DND-41 (cell line): ENCODE data around the gene ATF6.

Experiments
- EZH2 ChIP-seq: IDR thresholded peaks from 3 replicates; pipeline ENCODE4 v1.6.1; 2012; ENCODE audit warnings: borderline replicate concordance, low read depth, mild to moderate bottlenecking, moderate library complexity, low read length, inconsistent platforms; ENCODE audit not compliant: severe bottlenecking
- TF ChIP-seq, protein P1 (sequence below): IDR thresholded peaks from 2 replicates; pipeline ENCODE4 v1.5.1; 2012; ENCODE audit warnings: borderline replicate concordance, low read length, moderate library complexity, mild to moderate bottlenecking; ENCODE audit not compliant: poor library complexity, severe bottlenecking; ENCODE audit errors: extremely low read depth

DNA sequence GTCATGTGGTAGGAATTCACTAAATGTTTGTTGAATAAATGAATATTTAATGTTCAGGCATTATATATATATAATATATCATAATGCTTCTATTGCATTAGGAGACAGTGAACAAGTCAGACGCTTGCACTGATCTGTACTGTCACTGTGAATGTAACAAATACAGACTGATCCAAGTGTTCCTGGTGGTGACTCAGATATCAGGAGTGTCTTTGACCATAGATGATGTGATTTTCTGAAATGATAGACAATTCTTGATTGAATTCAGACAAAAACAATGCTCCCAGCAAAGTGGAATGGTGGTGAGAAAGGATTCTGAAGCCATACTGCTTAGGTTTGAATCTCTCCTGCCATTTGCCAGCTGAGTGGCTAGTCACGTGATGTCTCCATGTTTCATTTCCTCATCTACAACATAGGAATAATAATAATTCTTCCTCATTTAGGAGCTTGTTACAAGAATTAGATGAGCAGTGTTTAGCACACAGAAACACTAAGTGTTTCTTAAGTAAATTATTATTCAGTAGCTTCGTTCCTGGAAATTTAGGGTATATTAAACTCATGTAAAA lies 186.6 kb downstream of the ATF6 start:
- TF ChIP-seq, protein P1, sequence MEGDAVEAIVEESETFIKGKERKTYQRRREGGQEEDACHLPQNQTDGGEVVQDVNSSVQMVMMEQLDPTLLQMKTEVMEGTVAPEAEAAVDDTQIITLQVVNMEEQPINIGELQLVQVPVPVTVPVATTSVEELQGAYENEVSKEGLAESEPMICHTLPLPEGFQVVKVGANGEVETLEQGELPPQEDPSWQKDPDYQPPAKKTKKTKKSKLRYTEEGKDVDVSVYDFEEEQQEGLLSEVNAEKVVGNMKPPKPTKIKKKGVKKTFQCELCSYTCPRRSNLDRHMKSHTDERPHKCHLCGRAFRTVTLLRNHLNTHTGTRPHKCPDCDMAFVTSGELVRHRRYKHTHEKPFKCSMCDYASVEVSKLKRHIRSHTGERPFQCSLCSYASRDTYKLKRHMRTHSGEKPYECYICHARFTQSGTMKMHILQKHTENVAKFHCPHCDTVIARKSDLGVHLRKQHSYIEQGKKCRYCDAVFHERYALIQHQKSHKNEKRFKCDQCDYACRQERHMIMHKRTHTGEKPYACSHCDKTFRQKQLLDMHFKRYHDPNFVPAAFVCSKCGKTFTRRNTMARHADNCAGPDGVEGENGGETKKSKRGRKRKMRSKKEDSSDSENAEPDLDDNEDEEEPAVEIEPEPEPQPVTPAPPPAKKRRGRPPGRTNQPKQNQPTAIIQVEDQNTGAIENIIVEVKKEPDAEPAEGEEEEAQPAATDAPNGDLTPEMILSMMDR = no peak
- no peak for TF ChIP-seq EZH2
